B cell (primary cell): ENCODE results near the gene HEXD.
"Not testable (repeated sequence)": the region's sequence is repeated elsewhere in the genome, so short reads cannot be mapped to it uniquely, and the experiment has no call there.

Experiments
- CTCF ChIP-seq: fragments of 200-600 bp; IDR thresholded peaks from one replicate; pipeline ENCODE4 v1.8.0; 2022; ENCODE audit warnings: antibody characterized with exemption, mild to moderate bottlenecking
- EZH2 ChIP-seq: IDR thresholded peaks from 2 replicates; pipeline ENCODE4 v1.6.1; 2012; ENCODE audit warnings: borderline replicate concordance, low read depth, mild to moderate bottlenecking, moderate library complexity, low read length; ENCODE audit not compliant: insufficient read depth, poor library complexity, severe bottlenecking

- TF ChIP-seq CTCF, EZH2: not testable (repeated sequence)
Measured at GRCh38 chr17:82412081-82412480, 6.1 kb upstream of the HEXD start.
